DMS 273 treated with DMSO at 0.1 percent for 48 hours (cell line): Measurements from ENCODE around the gene RNF34.

Experiments used
- DNase-seq: peaks from one replicate; lab custom pipeline; 2025; lab: John Stamatoyannopoulos, UW

Gene RNF34

DNA sequence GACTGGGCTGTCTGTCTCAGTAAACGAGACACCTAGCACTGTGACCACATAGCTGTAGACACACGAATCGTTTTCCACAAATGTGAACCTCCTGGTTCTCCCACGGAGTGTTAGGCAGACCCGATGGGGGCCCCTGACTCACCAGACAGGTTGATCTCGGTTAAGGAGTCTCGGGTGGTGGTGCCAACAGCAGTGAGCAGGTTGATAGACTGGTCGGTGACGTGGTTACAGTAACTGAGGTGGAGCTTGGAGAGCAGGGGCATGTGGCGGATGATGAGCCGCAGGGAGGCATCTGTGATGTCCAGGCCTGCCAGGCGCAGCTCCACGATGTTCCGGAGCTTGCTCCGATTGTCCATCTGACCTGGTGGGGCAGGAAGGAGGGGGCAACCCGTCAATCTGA is 39.8 kb downstream of the RNF34 start:
- no peak for DNase-seq

- no peak for DNase-seq
Measured at GRCh38 chr12:121440768-121441167, 40.9 kb downstream of the RNF34 start.

DNA sequence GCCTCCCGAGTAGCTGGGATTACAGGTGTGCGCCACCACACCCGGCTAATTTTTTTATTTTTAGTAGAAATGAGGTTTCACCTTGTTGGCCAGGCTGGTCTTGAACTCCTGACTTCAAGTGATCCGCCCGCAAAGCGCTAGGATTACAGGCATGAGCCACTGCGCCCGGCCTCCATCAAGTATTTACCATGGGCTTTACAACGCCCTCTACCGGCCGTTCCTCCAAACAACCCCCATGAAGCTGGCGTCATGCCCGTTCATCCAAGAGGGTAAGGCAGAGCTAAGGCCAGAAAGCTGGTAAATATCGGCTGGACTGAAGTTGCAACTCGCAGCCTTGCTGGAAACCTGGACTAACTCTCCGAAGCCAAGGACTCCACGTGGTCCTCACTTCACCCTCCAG is 41.6 kb downstream of the RNF34 start:
- DNase-seq, result no peak

DNA sequence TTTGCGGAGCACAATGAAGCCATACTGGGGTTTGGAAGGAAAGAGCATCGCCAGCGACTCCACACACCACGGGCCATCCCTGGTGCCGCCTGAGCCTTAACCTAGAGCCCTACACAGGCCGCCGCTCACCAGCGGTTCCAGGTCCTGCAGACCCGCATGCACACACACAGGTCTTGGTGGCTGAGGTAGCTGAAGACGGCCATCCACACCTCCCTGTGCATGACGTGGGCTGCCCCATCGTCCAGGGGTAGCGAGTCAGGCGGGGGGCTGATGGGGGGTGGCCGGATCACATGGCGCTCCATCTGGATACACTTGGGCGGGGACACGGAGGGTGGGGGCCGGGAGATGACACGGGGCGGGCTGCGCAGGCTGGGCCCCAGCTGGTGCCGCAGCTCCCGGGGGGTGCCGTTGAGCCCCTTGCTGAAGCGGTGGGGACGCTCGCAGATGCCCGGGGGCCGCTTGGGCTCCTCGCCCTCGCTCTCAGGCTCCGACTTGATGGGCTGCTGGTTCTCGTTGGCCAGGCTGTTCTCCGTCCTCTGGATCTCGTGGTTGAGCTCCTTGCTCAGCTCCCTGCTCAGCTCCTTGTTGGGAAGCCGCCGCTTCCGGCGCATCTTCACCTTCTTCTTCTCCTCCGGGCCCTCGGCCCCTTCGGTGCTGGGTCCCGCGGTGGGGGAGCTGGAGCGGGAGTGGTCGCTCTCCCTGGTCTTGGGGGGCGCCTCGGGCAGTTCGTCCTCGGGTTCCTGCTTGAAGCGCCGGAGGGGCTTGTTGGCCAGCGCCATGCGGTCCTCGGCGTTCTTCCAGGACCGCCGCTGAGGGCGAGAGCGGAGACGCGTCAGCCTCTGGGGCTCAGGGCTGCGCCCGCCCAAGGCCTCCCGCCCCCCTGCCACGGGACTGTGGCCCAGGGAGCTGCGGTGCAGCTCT is 42.4 kb downstream of the RNF34 start:
- DNase-seq, result no peak

DNA sequence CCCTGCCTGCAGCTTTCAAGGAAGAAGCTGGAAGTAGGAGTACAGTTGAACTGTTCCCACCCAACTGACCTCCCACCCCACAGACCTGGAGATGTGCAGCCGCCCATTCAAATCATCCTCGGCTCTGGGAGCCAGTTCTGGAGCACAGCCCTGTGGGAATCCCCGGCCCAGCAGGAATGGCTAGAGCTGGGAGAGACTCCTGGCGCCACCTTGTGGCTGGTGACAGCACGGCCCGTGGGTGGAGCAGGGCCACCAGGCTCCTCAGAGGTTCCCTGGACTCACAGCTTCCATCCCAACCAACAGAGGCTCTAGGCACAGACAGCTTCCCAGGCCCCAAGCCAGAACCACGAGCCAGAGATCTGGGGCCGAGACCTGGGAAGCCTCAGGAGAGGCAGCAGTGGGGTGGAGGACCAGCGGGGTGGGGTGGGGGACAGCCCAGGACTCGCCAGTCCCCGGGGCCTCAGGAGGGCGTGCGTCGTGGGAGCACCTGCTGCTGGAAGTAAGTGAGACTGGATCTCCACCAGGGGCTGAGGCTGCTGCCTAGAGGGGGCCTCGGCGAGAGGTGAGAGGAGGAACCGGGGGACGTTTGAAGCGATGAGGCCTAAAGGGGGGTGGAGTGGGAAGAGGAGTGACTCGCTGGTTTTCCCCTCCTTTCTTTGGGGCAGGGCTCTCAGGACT is 43.4 kb downstream of the RNF34 start:
- DNase-seq, result no peak

DNA sequence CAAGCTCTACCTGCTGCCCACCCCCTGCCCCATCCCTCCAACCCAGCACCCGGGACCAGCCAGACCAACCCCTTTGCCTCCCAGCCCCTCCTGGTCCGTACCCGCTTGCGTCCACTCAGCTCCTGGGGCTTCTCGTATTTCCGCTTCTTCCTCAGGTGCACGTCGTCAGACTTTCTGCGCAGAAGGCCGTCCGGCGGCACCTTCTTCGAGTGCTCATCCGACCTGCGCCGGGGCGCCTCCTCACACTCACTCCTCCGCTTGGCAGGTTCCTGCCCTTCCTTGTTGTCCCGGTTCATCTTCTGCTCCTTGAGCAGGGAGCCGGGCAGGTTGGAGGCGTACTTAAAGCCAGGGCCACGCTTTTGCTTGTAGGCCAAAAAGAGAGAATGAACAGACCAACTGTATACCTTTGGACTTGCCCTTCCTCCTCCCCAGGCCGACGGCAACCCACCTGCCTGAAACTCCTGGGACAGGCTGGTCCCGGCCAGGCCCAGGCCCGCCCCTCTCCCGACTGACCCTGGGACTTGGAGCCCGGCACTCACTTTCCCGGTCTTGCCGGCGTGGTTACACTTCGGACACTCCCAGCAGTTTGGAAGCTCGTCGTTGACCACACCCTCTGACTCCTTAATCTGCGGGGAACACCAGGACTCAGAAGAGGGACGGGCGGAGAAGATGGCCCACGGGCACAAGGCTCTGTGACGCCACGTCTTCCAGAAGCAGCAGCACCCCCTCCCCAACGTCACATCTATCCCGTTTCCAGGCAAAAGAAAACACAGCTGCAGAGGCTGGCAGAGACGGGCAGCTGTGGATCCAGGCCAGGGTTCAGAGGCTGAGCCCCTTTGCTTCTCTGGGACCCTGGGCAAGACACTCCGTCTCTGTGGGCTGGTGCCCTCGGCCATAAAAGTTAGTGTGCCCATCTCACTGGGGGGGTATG is 44.3 kb downstream of the RNF34 start:
- no peak for DNase-seq

- DNase-seq, result no peak
Measured at GRCh38 chr12:121444842-121445202, 44.9 kb downstream of the RNF34 start.

DNA sequence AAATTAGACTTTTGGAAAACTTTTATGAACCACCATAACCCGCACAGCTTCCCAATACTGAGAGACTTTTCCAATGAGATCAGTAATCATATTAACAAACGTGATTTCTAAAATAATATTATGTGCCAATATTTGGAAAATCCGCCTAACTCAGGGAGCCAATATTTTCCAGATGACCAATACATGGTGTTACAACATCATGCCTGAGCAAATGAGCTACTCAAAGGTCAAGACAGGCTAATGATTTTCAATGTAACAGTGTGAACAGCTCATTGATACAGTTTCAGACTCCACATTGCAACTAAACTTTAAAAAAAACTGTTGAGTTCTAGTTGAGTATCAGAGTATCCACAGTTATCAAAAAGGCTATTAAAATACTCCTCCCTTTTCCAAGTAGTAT is 46.8 kb downstream of the RNF34 start:
- DNase-seq, result no peak

GRCh38 chr12:121448771-121449315 is 48.9 kb downstream of the RNF34 start:
- no peak for DNase-seq

- no peak for DNase-seq
Measured at GRCh38 chr12:121451961-121452339, 52.0 kb downstream of the RNF34 start.

DNA sequence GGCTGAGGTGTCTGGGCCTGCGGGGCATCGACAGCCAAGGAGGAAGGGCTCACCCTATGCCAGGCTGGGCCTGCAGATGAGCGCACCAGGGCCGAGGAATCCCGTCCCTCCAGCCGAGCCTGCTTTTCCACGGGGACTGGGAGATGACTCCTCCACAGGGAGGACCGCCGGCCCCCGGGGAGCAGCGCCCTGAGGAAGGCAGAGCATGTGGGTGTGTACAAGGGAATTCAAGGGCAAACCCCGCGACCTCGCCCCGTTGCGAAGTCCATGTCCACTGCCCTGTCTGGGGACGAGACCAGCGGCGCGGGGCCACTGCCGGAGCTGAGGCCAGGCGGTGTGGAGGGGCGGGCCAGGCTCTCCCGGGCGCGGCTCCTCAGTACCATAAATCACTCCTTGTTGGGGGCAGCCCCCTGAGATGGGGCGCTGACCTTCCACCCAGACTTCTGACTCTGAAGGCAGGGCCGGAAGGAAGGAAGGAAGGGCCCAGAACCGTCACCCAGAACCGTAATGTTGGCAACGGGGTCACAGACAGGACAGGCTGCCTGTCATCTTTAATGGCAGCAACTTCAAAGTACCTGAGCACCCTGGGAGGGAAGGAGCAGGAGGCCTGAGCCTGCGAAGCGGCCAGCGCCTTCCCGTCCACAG is 52.5 kb downstream of the RNF34 start:
- DNase-seq, result no peak

GRCh38 chr12:121452985-121453360 is 53.1 kb downstream of the RNF34 start:
- DNase-seq, result no peak

- no peak for DNase-seq
Measured at GRCh38 chr12:121453629-121454028, 53.7 kb downstream of the RNF34 start.

- DNase-seq, result no peak
Measured at GRCh38 chr12:121454921-121455320, 55.0 kb downstream of the RNF34 start.

GRCh38 chr12:121455766-121456420 is 56.0 kb downstream of the RNF34 start:
- DNase-seq, result no peak

DNA sequence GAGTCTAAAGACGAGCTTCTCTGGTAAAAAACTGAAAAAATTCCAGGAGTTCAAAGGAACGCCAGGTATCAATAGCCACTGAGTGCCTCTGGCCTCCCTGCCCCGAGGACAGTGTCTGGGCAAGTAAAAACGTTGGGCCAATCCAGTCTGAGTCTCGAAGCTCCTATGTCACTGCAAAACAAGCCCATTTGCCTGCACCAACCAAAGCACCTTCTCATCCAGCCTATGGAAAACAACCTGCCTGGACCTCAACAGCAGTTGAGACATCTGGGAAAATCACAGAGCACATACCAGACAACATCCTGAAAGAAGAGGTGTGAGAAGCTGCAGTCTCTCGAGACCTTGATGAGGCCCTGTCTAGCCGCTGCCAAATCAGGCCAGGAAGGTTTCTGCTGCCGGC is 56.6 kb downstream of the RNF34 start:
- DNase-seq, result no peak

DNA sequence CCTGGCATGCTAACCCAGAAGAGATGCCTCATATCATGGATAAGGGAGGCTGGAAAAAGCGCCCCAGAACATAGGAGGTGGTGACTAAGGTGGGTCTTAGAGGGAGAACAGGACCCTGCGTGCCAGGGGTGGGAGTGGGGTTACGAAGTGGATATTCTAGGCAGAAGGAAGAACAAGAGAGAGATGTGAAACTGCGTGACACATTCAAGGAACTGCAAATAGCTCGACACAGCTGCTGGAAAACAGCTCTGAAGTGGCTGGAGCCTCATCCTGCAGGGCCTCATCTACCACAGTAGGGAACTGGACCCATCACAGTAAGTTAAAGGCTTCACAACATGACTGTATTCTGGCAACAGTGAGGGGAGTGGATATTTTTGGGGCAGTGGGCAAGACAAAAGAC is 61.1 kb downstream of the RNF34 start:
- DNase-seq, result no peak

DNA sequence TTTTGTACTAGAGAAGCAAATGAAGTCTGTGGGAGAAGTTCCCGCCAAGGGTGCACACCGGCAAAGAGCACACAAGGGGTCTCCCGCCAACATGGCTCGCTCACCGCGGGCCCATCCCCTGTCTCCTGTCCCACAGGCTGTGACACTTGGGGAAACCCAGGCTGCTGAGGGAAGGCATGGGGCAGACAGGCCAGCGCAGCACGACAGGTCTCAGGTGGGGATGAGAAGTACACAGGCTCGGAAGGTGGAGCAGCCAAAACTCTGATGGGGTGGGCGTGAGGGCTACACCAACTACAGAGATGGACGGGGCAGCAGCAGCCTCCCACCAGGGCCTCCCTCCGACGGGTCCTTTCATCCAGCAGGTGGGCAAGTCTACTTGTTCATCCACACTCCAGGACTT is 64.4 kb downstream of the RNF34 start:
- DNase-seq, result no peak

GRCh38 chr12:121465921-121466793 is 66.2 kb downstream of the RNF34 start:
- DNase-seq, result no peak
